CD4-positive, alpha-beta T cell treated with Interleukin-6 for 4 hours (primary cell): ENCODE measurements around the gene SP6.

ENCODE experiments used
- DNase-seq: peaks from one replicate; pipeline ENCODE4 v3.0.0-alpha.2; 2020; ENCODE audit warnings: mixed read lengths

The SP6 gene

GRCh38 chr17:47850692-47851573 lies at the start of gene SP6:
Gene SP6 (minus strand): TSS chr17:47851163. CDS start chr17:47848429, 2,734 bp downstream.
- DNase-seq = peak; percentile 85

DNA sequence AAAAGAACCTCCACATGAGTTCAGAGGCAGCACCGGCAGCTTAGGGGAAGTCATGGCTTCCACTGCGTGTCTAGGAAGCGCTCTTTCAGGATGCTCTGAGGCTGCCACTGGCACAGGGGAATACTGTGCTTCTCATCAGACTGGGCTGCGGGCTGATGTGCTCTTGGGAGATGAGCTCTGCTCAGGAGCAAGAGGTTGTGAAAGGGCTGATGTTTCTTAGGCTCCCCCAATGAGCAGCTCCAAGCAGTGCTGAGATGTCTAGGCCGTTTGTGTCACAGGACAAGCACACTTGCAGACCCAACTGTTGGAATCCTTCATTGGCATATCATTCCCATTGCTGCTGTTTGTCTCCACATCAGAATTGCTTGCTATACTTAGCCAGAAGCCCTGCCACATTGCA lies 48.7 kb upstream of the SP6 start:
- no peak for DNase-seq

DNA sequence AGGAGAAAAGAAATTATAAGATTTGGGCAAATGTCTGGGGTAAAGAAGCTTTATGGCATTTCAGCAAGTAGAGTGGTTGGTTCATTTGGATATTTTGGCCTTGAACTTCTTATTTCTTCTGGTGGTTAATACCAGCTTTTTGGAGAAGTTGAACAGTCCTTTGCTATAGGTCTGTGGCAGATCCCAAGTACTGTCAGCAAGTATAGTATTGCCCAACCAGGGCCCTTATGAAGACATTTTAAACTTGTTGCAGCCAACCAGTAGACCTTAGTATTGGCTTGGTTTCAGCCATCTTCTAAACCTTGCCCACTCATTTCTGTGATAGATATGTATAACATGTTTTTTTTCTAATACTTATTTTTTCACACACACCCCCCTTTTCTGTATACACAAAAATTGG lies 47.3 kb upstream of the SP6 start:
- DNase-seq = no peak

- DNase-seq = no peak
Observed at GRCh38 chr17:47897561-47897960, 46.6 kb upstream of the SP6 start.

GRCh38 chr17:47896672-47897490 lies 45.9 kb upstream of the SP6 start:
- DNase-seq = no peak

DNA sequence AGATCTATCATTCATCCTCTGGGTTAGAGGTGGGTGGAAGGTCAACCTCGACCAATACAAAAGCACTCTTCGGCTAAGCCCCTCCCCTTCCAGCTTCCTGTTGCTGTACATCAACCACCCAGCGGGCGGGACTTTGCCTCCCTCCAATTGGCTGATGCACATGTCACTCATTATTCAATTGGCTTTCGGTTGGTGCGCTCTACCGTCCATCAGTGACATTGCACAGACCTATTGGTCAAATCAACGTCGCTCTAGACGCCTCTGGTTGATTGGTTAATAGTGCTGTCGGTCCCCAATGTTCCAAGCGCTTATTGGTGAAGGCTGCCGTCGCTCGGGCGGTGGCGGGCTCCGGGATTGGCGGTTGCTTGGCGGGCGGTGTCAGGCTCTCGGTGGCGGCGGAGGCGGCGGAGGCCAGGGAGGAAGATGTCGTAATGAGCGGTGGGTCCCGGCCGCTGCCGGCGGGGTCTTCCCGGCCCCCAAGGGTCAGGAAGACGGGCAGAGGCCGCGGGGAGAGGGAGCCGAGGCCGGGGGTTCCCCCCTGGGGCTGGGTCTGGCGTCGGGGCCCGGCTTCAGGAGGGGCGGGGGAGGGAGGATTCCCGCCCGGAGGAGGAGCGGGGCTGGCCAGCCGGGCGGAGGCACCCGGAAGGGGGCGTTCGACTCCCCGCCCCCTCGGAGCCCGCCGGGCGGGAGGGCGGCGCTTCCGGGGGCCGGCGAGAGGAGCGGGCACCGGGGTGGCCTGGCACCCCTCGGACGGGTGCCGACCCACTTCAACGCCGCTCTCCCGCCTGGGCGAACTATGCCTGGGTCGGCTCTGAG lies 45.1 kb upstream of the SP6 start, which contains the start of gene SP2:
Gene SP2 (plus strand): TSS at position 381 of the 816 bp plus-strand sequence. CDS start 51 bp downstream, at position 432.
- DNase-seq = peak; percentile 99

DNA sequence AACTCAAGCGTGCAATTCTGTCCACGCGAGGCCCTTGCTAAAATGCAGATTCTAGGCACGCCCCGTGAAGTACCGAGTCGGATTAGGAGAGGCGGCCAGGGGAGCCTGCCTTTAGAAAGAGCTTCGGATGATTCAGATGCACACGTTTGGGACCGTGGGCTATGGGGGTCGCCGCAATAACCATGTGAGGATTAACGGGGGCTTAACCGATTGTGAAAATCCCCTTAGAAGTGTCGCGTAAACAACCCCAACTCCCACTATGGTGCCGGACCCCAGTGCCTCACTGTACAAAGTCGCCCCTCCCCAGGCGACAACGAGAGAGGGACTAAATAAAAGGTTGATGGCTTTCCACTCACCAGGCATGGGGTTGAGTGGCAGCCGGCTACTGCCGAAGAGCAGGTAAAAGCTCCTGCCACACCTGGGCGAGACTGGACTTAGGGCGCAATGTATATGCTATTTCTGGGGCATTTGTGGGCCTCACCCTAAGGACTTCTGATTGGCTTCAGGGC lies 44.4 kb upstream of the SP6 start:
- peak; percentile 44 for DNase-seq

GRCh38 chr17:47894498-47895346 lies 43.8 kb upstream of the SP6 start:
- no peak for DNase-seq

GRCh38 chr17:47891545-47892088 lies 40.7 kb upstream of the SP6 start:
- no peak for DNase-seq

- peak; percentile 96 for DNase-seq
Observed at GRCh38 chr17:47889734-47890529, 39.0 kb upstream of the SP6 start.

GRCh38 chr17:47888293-47888692 lies 37.3 kb upstream of the SP6 start:
- no peak for DNase-seq

- peak; percentile 44 for DNase-seq
Observed at GRCh38 chr17:47884905-47885730, 34.2 kb upstream of the SP6 start.

DNA sequence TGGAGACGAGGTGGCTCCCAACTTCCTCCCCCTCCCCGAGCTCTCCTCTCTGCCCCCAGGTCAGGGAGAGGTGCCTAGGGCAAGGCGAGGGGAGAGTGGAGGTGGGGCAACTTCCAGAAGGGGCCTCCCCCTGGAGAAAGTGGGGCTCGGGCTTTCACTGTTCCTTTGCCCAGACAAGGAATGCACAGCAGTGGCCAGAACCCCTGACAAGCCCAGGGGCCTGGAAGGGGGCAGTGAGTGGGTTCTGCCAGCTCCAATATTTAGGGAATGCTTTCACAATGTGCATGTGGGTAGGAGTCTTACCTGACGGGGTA lies 33.4 kb upstream of the SP6 start:
- DNase-seq = no peak

GRCh38 chr17:47883589-47884426 lies 32.8 kb upstream of the SP6 start:
- no peak for DNase-seq

DNA sequence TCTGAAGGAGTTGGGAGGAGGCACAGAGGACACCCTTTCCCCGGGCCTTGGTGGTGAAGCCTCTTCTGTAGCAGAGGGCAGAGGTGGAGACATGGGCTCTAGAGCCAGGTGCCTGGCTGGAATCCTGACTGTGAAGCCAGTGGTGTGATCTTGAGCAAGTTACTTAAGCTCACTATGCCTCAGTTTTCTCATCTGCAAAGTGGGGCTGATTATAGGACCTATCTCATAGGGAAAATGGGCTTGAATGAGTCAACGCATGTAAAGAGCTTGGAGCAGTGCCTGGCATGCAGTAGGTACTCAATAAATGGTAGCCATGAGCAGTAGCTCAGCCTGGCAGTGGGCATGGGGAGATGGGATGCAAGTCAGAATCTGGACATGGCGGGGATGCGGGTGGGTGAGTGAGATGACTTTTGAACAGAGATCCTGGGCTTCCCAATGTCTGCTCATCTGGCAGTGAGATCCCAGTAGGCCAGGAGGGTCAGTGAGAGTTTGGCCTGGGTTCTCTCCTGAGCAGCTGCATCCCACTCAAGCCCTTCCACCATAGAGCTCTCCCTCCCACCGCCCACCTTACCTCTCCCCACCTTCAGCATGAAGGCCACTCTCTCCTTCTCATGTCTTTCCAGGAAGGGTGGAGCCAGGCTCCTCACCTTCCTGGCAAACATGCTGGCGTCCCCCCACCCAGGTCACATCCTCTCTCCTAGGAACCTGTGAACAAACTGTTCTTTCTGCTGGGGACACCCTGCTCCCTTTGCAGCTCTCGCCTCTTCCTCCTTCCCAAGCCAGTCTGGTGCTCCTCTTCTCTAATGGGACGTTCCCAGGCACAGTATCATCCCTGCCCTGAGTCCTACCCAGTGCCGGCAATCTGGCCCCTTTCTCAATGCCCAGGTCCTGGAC lies 32.0 kb upstream of the SP6 start:
- no peak for DNase-seq

DNA sequence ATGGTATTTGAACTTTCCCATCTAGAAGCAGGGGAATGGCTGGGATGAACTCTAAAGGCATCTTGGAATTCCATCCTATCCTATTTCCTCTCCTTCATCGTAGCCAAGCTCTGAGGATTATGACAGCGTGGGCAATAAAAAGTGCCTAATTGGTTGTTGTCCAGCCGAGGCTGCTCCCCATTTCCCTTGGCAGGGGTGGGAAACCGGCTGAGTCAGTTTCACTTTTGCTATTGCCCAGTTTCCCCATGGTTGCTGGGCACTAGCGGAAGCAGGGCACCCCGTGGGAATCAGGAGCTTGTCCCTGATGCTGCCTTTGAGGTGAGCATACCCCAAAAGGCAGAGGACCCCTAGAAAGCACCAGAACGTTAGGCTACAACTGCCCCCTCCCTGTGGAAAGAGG lies 31.3 kb upstream of the SP6 start:
- no peak for DNase-seq

- DNase-seq = no peak
Observed at GRCh38 chr17:47879776-47880454, 29.0 kb upstream of the SP6 start.
